ENCODE results near the gene PLAAT2. TPM values are rescaled to one million over a fixed set of nuclear protein-coding genes. Genes with fewer than 3 reads are reported as not detected.
A peak's percentile ranks its signal among the peaks of the same experiment; 100 is the strongest.

The PLAAT2 gene
- total and polyA plus RNA-seq, 2 of the 13 experiments (the other 11 are each of a cell fraction or from before 2014, with no cell fraction given): 0.22 TPM; not detected in 1

DNA sequence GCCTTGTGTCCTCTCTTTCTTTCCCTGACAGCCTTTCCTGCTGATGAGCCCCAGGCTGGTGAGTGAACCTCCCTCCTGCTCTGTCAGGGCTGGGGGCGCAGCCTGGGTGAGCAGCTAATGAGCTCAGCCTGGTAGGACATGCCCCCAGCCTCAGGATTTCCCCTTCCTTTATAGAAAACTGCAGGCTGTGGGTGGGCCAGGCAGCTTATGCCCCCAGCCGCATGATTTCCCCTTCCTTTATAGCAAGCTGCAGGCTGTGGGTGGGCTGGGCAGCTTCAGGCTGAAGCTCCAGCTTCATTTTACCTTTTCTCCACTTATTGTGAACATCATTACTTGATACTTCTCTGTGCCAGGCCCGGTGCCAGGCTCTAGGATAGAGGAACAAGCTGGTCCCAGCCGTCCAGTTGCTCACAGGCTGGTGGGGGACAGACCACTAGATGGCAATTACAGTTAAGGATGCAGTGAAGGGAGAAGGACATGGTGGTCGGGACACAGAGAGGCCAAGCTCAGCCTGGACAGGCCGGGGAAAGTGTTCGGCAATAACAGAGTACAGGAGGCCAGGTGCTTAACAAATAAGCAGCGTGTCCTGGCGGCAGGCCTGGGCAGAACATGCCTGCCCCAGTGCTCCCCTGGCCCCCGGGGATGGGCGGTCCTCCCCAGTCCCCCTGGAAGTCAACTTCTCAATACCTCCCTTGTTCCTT lies 52.0 kb downstream of the PLAAT2 start:
- in situ Hi-C loops (cut with HindIII; ENCODE audit: extremely low pct_ligation_motif_present, low pct_unique_long_range_greater_than_20kb): no loop called here
- intact Hi-C loops (cut with micrococcal nuclease; ENCODE audit: unreplicated experiment): no loop called here
- H3K27me3 ChIP-seq (ENCODE audit: control insufficient read depth in 1 of 2, insufficient read depth in 2 of 2, low read length in 2 of 2): peaks cover 5 to 38% of the 10 kb centered on the region in 2 experiments; a peak in 4 of 5 replicates
- FAIRE-seq (no peak), DNase-seq (ENCODE audit: low spot score) (no peak), ATAC-seq (no peak)
- CTCF ChIA-PET (ENCODE audit: low intra/inter-chr PET ratio, low total read pairs): no interaction called here
- H3K9ac ChIP-seq (ENCODE audit: insufficient read depth, low read depth, low read length): no peak overlapping the region
- no peak overlapping the region for H2AFZ ChIP-seq (ENCODE audit: low read length)
- H3K36me3 ChIP-seq (replicated peaks in 1 of 2; ENCODE audit: control insufficient read depth in 1 of 2, insufficient read depth in 2 of 2, low read length in 2 of 2): no peaks in the 10 kb centered on the region
- no peaks in the 10 kb centered on the region for H3K79me2 ChIP-seq (ENCODE audit: insufficient read depth, low read length)
- no TSS peak for BruUV-seq (replicated peaks)
- H4K20me1 ChIP-seq (ENCODE audit: insufficient read depth, low read length): no peaks in the 10 kb centered on the region
- no peak overlapping the region for H3K4me2 ChIP-seq (ENCODE audit: low read depth, low read length)
- H3K9me3 ChIP-seq (ENCODE audit: low read length): no peaks in the 10 kb centered on the region
- 27% methylated on average over 7 of the region's 11 CpGs for WGBS (ENCODE audit: low lambda C conversion rate)
- POLR2A ChIA-PET: no interaction called here
- no peaks in the 10 kb centered on the region for H3K4me1 ChIP-seq (ENCODE audit: insufficient read depth, low read length)
- no peak overlapping the region for H3K27ac ChIP-seq (ENCODE audit: extremely low read length, insufficient read depth, low read length)
- H3K4me3 ChIP-seq (replicated peaks in 1 of 3; ENCODE audit: insufficient read depth in 1 of 3, low read depth in 2 of 3, low read length in 3 of 3): no peak overlapping the region
- no peak for TF ChIP-seq POGK (CRISPR knock-in tag; conservative IDR thresholded peaks at IDR 0.05)
- TF ChIP-seq ZNF616 (CRISPR knock-in tag; IDR thresholded peaks at IDR 0.05; ENCODE audit: low read depth): no peak
- TF ChIP-seq ZNF263 (CRISPR knock-in tag; IDR thresholded peaks at IDR 0.05): 0 out of 2 replicates have a peak, but pooled peaks have one; percentile 47
- TF ChIP-seq, protein P1, sequence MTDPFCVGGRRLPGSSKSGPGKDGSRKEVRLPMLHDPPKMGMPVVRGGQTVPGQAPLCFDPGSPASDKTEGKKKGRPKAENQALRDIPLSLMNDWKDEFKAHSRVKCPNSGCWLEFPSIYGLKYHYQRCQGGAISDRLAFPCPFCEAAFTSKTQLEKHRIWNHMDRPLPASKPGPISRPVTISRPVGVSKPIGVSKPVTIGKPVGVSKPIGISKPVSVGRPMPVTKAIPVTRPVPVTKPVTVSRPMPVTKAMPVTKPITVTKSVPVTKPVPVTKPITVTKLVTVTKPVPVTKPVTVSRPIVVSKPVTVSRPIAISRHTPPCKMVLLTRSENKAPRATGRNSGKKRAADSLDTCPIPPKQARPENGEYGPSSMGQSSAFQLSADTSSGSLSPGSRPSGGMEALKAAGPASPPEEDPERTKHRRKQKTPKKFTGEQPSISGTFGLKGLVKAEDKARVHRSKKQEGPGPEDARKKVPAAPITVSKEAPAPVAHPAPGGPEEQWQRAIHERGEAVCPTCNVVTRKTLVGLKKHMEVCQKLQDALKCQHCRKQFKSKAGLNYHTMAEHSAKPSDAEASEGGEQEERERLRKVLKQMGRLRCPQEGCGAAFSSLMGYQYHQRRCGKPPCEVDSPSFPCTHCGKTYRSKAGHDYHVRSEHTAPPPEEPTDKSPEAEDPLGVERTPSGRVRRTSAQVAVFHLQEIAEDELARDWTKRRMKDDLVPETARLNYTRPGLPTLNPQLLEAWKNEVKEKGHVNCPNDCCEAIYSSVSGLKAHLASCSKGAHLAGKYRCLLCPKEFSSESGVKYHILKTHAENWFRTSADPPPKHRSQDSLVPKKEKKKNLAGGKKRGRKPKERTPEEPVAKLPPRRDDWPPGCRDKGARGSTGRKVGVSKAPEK (CRISPR knock-in tag; IDR thresholded peaks at IDR 0.05; ENCODE audit: borderline replicate concordance): no peak
- TF ChIP-seq ZBTB40 (IDR thresholded peaks at IDR 0.05): no peak
- TF ChIP-seq ZBTB40 (CRISPR knock-in tag; IDR thresholded peaks at IDR 0.05): no peak
- no peak for TF ChIP-seq TEAD3 (CRISPR knock-in tag; optimal IDR thresholded peaks at IDR 0.05; ENCODE audit: borderline replicate concordance)
- TF ChIP-seq RARA (CRISPR knock-in tag; IDR thresholded peaks at IDR 0.05): no peak
- TF ChIP-seq IRX3 (CRISPR knock-in tag; IDR thresholded peaks at IDR 0.05; ENCODE audit: borderline replicate concordance, low read depth): no peak
